HG02852 (cell line): ENCODE measurements around the gene NR3C1.

Experiments
- ATAC-seq: cut with Tn5 transposase; IDR thresholded peaks from one replicate; pipeline ENCODE4 v1.9.1; 2021; ENCODE audit warnings: mild to moderate bottlenecking, moderate library complexity; ENCODE audit not compliant: unreplicated experiment

Gene NR3C1

DNA sequence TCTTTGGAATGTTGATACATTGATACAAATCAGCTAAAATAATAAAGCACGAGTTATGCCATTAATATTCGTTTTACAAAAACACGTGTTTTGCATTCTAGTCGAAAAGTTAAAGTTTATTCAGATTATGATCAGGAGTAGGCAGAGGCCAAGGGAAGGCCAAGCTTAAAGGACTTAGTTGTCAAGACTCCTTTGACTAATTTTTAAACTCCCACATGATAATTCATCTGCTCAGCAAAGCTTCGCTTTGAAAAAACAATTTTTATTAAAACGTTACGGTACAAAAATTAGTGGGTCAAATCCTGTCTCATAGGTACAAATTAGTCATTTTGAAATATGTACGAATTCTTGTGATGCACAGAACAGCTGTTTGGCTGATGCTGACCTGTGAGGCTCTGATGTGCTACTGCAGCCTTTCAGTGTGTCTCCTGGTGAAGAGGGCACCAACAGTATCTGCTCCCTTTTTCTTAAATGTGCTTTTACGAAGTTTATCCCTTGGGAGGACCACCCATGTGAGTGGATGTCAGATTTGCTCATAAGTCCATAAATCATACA lies 23.0 kb upstream of the NR3C1 start:
- ATAC-seq: peak; percentile 85

GRCh38 chr5:143425835-143426234 lies 22.3 kb upstream of the NR3C1 start:
- ATAC-seq: no peak

GRCh38 chr5:143418140-143418866 lies 14.8 kb upstream of the NR3C1 start:
- ATAC-seq: peak; percentile 70

DNA sequence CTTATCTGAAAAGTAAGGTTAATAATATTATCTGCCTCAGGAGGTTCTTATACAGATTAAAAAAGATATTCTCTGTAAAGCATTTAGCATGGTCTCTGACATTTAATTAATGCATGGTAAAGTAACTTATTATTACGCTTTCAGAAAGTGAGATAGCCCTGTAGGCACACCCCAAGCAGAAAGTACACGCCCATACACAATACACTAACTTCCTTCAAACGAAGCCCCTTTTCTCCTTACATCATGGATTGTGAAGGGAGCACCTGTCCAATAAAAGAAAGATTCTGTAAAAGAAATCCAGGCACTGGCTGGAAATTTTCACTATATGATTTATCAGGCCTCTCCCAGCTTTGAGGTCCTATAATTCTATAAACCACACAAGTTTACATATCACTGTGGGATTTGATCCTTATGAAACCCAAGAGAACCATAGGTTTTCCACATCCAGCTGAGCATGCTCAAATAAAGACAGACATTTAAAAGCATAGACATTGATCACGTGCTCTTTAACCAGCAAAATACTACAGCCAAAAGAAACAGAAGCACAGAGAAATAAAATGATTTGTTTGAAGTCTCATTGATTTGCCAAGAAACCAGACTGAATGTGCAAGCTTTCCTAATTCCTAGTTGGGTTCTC lies 14.1 kb upstream of the NR3C1 start:
- ATAC-seq: no peak

DNA sequence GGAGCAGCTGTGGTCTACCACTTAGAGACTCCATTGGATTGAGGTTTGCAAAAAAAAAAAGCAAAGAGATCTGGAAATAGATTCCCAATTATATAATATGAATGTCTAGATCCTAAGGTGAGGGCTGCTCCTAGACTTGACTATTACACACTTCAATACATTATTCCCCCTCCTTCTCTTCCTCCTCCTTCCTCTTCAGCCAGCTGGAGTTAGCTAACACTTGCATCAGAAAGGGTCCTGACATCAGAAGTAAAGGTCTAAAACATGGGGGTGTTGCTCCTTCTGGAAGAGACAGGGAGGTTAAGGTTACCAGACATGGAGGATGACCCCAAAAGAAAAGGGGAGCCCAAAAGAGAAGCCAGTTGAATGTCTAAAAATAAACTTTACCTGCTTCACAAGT lies 12.9 kb upstream of the NR3C1 start:
- ATAC-seq: no peak

- ATAC-seq: peak; percentile 65
Observed at GRCh38 chr5:143413958-143414669, 10.6 kb upstream of the NR3C1 start.

DNA sequence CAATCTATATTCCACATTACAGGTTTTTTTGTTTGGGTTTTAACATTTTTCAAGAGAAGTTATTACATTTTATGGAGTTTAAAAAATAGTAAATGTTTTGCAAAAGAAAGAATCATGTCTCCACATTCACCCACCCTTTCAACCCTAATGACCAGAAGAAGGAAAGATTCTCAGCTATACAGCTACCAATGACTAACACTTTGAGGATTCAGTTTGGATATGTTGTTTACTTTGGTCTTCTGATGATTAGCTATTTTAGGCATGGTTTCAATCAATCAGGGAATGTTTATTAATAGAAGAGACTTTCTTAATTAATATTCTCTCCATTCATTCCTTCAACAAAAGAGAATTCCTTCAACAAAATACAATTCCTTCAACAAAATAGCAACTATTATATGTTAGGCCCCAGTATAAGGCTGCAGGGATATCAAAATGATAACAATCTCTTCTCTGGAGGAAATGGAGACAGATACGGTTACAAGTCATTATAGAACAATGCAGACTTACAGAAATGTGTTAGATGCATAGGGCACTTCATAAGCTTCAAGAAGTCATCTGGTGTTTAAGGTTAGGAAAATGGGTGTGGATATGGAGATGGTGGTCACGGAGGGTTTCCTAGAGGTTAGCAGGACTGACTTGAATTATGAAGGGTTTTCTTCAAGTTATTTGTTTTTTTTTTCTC lies 9.3 kb upstream of the NR3C1 start:
- no peak for ATAC-seq

DNA sequence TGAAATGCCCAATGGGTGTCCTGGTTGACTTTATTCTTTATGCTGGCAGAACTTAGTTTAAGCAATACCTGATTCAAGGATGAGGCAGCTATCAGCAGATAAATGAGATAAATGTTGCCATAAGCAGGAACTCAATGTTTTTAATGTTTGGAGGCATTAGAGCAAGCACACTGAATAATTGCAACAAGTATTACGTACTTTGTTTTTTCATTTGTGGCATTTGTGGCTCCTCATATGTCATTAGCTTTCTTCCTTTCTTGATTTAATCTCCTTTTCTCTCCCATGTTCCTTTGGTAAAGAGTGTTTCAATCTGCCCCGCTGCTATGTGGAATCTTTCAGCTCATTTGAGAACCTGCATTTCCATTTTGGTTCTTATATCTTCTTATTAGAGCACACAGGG lies 6.4 kb upstream of the NR3C1 start:
- ATAC-seq: no peak

DNA sequence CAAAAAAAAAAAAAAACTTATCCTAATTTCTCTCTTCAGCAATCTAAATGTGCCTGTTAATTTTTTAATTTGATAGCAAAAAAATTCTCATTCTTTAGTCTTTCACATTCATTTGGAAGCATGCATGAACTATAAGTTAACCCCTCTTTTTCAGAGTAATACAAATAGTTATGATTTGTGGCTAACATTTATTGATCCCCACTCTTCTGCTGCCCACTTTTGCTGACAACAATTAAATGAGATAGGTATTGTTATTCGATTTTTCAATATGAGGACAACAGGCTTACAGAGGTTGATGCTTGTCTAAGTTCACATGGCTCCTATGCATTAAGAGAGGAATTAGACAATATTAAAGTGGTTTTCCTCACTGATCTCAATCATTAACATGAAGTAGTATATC lies 2.9 kb upstream of the NR3C1 start:
- no peak for ATAC-seq

- ATAC-seq: no peak
Observed at GRCh38 chr5:143405849-143406098, 2.3 kb upstream of the NR3C1 start.

GRCh38 chr5:143405063-143405848 lies 1.8 kb upstream of the NR3C1 start:
- peak; percentile 22 for ATAC-seq

DNA sequence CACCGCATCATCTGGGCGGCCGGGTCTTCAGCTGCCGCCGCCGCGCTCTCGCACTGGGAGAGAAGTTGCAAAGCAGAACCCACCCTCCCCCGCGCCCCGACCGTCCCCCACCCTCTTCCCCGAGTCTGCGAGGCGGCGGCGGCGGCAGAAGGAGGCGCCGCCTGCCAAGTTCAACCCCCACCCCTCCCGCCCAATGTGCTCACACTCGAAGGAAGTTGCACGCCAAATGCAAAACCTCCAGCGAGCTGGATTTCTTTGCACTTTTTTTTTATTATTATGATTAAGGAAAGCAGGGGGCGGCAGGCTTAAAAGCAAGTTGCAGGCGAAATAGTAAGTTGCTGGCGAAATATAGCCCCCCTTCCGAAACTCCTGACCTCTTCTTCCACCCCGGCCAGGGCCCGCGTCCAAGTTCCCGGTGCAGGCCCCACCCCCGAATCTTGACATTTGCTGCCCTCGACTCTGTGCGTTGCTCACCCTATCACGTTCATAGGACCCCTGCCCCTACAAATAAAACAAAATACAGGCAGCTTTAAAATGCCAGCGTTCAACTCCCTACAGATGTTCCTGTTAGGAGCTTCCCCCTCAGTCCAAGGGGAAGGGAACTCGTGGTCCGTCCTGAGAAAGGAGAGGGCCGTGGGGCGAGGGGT lies 1.1 kb upstream of the NR3C1 start:
- peak; percentile 23 for ATAC-seq

DNA sequence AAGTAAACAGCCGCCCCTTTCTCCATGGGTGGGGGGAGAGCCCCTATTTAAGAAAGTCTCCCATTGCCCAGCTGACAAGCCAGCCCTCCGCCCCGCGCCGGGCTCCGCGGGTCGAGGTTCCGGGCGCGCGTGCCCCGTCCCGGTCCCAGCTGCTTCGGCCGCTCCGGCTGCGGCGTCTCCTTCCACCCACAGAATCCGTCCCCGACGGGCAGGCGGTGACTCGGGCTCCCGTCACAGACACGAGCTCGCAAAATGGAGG lies 223 bp downstream of the NR3C1 start:
- ATAC-seq: peak; percentile 12

DNA sequence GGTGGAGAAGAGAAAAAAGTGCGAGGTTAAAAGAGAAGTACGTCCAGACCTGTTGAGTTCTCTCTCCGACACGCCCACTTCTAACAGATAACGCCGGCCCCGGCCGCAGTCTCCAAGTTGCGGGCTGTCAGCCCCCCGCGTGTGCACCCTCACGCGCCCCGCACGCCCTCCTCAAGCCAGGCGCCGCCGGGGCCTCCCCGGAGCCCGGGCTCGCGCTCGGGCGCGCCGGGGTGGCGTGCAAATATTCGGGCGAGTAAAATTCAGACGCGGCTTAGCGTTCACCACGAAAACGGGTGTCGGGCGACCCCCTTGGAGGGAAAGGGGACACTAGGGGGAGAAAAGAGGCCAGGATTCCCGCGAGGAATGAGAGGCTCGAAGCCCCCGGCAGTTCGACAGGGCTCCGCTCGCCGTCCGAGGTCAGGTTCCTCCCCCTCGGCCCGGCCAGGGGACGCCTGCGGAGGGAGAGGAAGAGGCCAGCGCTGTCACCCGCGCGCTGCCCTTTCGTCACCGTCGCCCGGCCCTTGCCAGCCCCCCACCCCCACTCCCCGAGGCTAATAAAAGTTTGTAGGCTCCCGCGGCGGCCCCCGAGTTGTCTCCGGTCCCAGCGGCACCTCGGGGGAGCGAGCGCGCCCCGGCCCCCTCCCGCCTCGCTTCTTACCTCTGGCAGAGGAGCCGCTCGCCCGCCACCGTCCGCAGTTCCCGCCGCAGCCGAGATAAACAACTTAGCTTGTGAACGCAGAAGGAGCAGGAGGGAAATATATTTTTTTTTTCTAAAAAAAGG lies 743 bp downstream of the NR3C1 start:
- peak; percentile 1 for ATAC-seq

DNA sequence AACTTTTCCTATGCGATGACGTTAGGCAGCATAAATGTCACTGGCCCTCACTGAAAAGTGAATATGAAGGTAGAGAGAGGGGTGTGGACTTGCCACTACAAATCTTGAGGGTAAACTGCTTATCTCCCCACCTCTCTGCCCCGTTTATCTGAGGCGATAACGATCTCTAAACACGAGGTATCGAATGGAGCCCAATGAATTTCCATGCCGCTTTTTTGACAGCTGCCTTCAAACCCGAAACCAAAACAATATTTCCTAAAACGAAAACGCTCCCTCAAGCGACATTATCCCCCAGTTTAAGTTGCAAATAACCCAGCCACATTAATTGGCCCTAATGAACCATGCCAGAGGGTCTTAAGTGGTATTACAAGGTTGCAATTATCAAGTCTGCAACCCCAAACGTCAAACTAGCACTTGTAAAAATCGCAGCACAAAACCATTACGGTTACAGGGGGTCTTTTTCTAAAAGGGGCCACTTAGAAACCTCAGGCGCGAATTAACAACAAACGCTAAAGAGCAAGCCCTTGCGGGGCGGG lies 1.4 kb downstream of the NR3C1 start:
- ATAC-seq: no peak

DNA sequence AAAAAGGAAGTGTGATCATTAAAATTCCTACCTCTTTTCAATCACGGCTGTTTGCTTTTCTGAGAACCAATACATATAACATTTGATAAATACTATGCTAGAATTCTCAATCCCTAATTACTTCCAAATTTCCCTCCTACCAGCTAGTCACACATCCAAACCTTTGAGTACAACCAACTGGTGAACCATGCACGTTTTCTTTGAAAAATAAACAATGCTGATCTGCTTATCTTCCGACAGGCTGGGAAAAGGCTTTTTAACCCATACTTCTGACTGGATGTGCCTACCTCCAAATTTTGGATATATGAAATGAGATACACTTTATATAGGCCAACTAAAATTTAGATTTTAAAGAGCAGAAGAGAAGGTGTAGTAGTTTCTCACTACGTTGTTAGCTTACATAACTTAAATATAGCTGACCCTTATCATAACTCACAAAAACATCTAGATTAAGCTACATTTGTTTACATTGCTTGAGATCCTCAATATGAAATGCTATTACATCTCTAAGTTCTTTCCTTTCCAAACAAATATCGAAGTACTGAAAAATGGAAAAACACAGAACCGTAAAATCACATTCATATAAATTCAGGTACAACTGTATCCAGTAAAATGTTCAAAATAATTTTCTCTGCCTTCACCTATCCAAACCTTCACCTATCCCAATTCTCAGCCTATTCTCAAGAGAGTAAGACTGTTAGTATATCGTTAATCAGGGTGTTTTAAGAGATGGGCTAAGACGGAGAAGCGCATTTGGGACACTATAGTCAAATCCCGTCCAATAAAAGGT lies 2.1 kb downstream of the NR3C1 start:
- no peak for ATAC-seq

GRCh38 chr5:143400541-143401226 lies 2.8 kb downstream of the NR3C1 start:
- no peak for ATAC-seq
